Liver (tissue), 9 donors: Measurements from ENCODE around the gene DDOST. TPM values are rescaled to one million over a fixed set of nuclear protein-coding genes. Genes with fewer than 3 reads are reported as not detected.

Source experiments
- DNase-seq: peaks from one replicate; pipeline ENCODE4 v3.0.0-alpha.2; 2017; ENCODE audit warnings: low spot score
- H3K27ac ChIP-seq, 2 donors: one replicate each; pipeline ENCODE4 v1.7.0; 2013; ENCODE audit warnings: inconsistent platforms in 2 of 2, low read length in 2 of 2, control low read depth in 1 of 2, low read depth in 1 of 2, mild to moderate bottlenecking in 1 of 2
- H3K27me3 ChIP-seq, 4 donors: one replicate each; pipeline versions ENCODE4 v1.6.1 to v1.7.0; 2013; ENCODE audit warnings: low read length in 3 of 4, inconsistent platforms in 1 of 4, mild to moderate bottlenecking in 1 of 4, moderate library complexity in 1 of 4; ENCODE audit not compliant: control insufficient read depth in 4 of 4, insufficient read depth in 4 of 4
- H3K36me3 ChIP-seq, 4 donors: one replicate each; pipeline versions ENCODE4 v1.6.1 to v1.7.0; 2013; ENCODE audit warnings: low read length in 3 of 4, mild to moderate bottlenecking in 3 of 4, low read depth in 1 of 4, moderate library complexity in 1 of 4; ENCODE audit not compliant: control insufficient read depth in 4 of 4, insufficient read depth in 3 of 4
- H3K4me1 ChIP-seq, 4 donors: one replicate each; pipeline versions ENCODE4 v1.6.1 to v1.7.0; 2013; ENCODE audit warnings: low read length in 3 of 4, mild to moderate bottlenecking in 3 of 4, moderate library complexity in 1 of 4; ENCODE audit not compliant: control insufficient read depth in 4 of 4, insufficient read depth in 4 of 4
- H3K4me3 ChIP-seq, 3 donors: one replicate each; pipeline versions ENCODE4 v1.6.1 to v1.7.0; 2013; ENCODE audit warnings: low read length in 3 of 3, control low read depth in 1 of 3, low read depth in 1 of 3, mild to moderate bottlenecking in 1 of 3
- H3K9ac ChIP-seq, 2 donors: one replicate each; pipeline ENCODE4 v1.7.0; 2013; ENCODE audit warnings: low read length in 2 of 2, mild to moderate bottlenecking in 2 of 2, moderate library complexity in 2 of 2, control low read depth in 1 of 2, low read depth in 1 of 2
- H3K9me3 ChIP-seq, 4 donors: one replicate each; pipeline versions ENCODE4 v1.6.1 to v1.7.0; 2013; ENCODE audit warnings: low read length in 3 of 4; ENCODE audit not compliant: control insufficient read depth in 4 of 4
- EGR1 ChIP-seq, 2 donors: IDR thresholded peaks; 2 replicates each; pipeline ENCODE4 v1.6.1; 2016 to 2018; ENCODE audit warnings: antibody characterized with exemption in 2 of 2, low read depth in 2 of 2
- FOXA1 ChIP-seq: IDR thresholded peaks from 2 replicates; pipeline ENCODE4 v1.6.1; 2016; ENCODE audit warnings: antibody characterized with exemption
- FOXA2 ChIP-seq: IDR thresholded peaks from 2 replicates; pipeline ENCODE4 v1.6.1; 2016; ENCODE audit warnings: antibody characterized with exemption
- GABPA ChIP-seq, 2 donors: IDR thresholded peaks in 1 of 2; conservative IDR thresholded peaks in 1 of 2; 2 replicates each; pipeline ENCODE4 v1.6.1; 2016; ENCODE audit warnings: antibody characterized with exemption in 2 of 2, mild to moderate bottlenecking in 1 of 2, moderate library complexity in 1 of 2
- HNF4A ChIP-seq, 2 donors: conservative IDR thresholded peaks; 2 replicates each; pipeline ENCODE4 v1.6.1; 2016; ENCODE audit warnings: antibody characterized with exemption in 2 of 2, mild to moderate bottlenecking in 2 of 2
- HNF4G ChIP-seq: IDR thresholded peaks from 2 replicates; pipeline ENCODE4 v1.6.1; 2016; ENCODE audit warnings: antibody characterized with exemption
- NR2F2 ChIP-seq: IDR thresholded peaks from 2 replicates; pipeline ENCODE4 v1.6.1; 2016; ENCODE audit warnings: antibody characterized with exemption
- RAD21 ChIP-seq, 2 donors: IDR thresholded peaks; 2 replicates each; pipeline ENCODE4 v1.6.1; 2016; ENCODE audit warnings: antibody characterized with exemption in 2 of 2, mild to moderate bottlenecking in 2 of 2
- RXRA ChIP-seq, 2 donors: IDR thresholded peaks; 2 replicates each; pipeline ENCODE4 v1.6.1; 2017 to 2018; ENCODE audit warnings: antibody characterized with exemption in 2 of 2, mild to moderate bottlenecking in 1 of 2
- SP1 ChIP-seq: IDR thresholded peaks from 2 replicates; pipeline ENCODE4 v1.6.1; 2018; ENCODE audit warnings: antibody characterized with exemption, mild to moderate bottlenecking
- TAF1 ChIP-seq: conservative IDR thresholded peaks from 2 replicates; pipeline ENCODE4 v1.6.1; 2016; ENCODE audit warnings: antibody characterized with exemption, mild to moderate bottlenecking
- WGBS: extraction: QIAGEN DNeasy Blood & Tissue Kit; methylation state at CpG from one replicate; pipeline ENCODE4 v1.1.7; 2013; 5-methylcytosine and 5-hydroxymethylcytosine counted together
- polyA plus RNA-seq, 2 donors: library from polyadenylated mRNA; stranded (reverse) in 1 of 2; unstranded in 1 of 2; fragments of 200-250 nt in 1 of 2; fragments of >200 nt in 1 of 2; fragmentation: Nextera tagmentation in 1 of 2; extraction: Ambion mirVana in 1 of 2; gene quantifications; one replicate each; pipeline versions ENCODE4 v1.2.1 to v1.2.3, GENCODE V29; 2013 to 2015
- total RNA-seq, 2 donors: library from RNA; depleted of rRNA; stranded (reverse); fragments of >200 nt; gene quantifications; one replicate each; pipeline ENCODE4 v1.2.3, GENCODE V29; 2014
- TF ChIP-seq, protein P1 (sequence below): IDR thresholded peaks from 2 replicates; pipeline ENCODE4 v1.6.1; 2016; ENCODE audit warnings: antibody characterized with exemption
- TF ChIP-seq, protein P2 (sequence below): IDR thresholded peaks from 2 replicates; pipeline ENCODE4 v1.6.1; 2016; ENCODE audit warnings: antibody characterized with exemption, mild to moderate bottlenecking
- TF ChIP-seq, protein P3 (sequence below): IDR thresholded peaks from 2 replicates; pipeline ENCODE4 v1.6.1; 2016; ENCODE audit warnings: antibody characterized with exemption
- TF ChIP-seq, protein P4 (sequence below): fragments of 150-350 bp; IDR thresholded peaks from 2 replicates; pipeline ENCODE4 v1.5.1; 2017; ENCODE audit warnings: improper control_type of control experiment, low read depth, low read length; ENCODE audit not compliant: missing input control
- TF ChIP-seq, protein P5 (sequence below): IDR thresholded peaks from 2 replicates; pipeline ENCODE4 v1.6.1; 2016; ENCODE audit warnings: antibody characterized with exemption
- donor health status: healthy.
- donor health status: healthy.
- donor health status: healthy.
- donor health status: healthy.
- donor health status: healthy.

Gene DDOST
- total and polyA plus RNA-seq, 4 donors = 70.2 to 193 (median 164) TPM

DNA sequence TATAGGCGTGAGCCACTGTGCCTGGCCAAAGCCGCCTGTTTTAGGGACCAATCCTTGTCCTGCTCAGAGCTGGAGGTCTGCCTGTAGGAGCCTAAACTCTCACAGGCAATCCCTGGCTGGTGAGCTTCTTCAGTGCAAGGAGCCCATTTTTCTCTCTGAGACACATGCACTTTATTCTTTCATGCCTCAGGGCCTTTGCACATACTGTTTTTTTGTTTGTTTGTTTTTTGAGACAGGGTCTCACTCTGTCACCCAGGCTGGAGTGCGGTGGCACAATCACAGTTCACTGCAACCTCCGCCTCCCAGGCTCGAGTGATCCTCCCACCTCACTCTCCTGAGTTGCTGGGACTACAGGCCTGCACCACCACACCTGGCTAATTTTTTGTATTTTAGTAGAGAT is 49.5 kb downstream of the DDOST start:
- Histone ChIP-seq H3K36me3 (peaks cover 0 to 15% (median 5%) of the 10 kb centered on the region in 4 donors), H3K4me1 (peaks cover 3 to 25% (median 13%) of the 10 kb centered on the region in 4 donors), H3K4me3 (no peak overlapping the region), H3K27ac (no peak overlapping the region), H3K9ac (no peak overlapping the region), H3K27me3 (no peaks in the 10 kb centered on the region), H3K9me3 (no peaks in the 10 kb centered on the region)
- 94% methylated on average over 5 of the region's 5 CpGs for WGBS
- DNase-seq = no peak
- TF ChIP-seq NR2F2 (no peak), SP1 (no peak), EGR1 (IDR thresholded peaks at IDR 0.05; ENCODE audit: low read depth in 2 of 2) (no peak), TAF1 (no peak), RAD21 (IDR thresholded peaks at IDR 0.05) (no peak), HNF4G (no peak), GABPA (IDR thresholded peaks at IDR 0.05 in 1 of 2, conservative IDR thresholded peaks at IDR 0.05 in 1 of 2) (no peak), FOXA1 (no peak), RXRA (IDR thresholded peaks at IDR 0.05) (no peak)
- TF ChIP-seq, protein P1, sequence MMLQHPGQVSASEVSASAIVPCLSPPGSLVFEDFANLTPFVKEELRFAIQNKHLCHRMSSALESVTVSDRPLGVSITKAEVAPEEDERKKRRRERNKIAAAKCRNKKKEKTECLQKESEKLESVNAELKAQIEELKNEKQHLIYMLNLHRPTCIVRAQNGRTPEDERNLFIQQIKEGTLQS = no peak
- TF ChIP-seq, protein P2, sequence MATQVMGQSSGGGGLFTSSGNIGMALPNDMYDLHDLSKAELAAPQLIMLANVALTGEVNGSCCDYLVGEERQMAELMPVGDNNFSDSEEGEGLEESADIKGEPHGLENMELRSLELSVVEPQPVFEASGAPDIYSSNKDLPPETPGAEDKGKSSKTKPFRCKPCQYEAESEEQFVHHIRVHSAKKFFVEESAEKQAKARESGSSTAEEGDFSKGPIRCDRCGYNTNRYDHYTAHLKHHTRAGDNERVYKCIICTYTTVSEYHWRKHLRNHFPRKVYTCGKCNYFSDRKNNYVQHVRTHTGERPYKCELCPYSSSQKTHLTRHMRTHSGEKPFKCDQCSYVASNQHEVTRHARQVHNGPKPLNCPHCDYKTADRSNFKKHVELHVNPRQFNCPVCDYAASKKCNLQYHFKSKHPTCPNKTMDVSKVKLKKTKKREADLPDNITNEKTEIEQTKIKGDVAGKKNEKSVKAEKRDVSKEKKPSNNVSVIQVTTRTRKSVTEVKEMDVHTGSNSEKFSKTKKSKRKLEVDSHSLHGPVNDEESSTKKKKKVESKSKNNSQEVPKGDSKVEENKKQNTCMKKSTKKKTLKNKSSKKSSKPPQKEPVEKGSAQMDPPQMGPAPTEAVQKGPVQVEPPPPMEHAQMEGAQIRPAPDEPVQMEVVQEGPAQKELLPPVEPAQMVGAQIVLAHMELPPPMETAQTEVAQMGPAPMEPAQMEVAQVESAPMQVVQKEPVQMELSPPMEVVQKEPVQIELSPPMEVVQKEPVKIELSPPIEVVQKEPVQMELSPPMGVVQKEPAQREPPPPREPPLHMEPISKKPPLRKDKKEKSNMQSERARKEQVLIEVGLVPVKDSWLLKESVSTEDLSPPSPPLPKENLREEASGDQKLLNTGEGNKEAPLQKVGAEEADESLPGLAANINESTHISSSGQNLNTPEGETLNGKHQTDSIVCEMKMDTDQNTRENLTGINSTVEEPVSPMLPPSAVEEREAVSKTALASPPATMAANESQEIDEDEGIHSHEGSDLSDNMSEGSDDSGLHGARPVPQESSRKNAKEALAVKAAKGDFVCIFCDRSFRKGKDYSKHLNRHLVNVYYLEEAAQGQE = no peak
- TF ChIP-seq, protein P3, sequence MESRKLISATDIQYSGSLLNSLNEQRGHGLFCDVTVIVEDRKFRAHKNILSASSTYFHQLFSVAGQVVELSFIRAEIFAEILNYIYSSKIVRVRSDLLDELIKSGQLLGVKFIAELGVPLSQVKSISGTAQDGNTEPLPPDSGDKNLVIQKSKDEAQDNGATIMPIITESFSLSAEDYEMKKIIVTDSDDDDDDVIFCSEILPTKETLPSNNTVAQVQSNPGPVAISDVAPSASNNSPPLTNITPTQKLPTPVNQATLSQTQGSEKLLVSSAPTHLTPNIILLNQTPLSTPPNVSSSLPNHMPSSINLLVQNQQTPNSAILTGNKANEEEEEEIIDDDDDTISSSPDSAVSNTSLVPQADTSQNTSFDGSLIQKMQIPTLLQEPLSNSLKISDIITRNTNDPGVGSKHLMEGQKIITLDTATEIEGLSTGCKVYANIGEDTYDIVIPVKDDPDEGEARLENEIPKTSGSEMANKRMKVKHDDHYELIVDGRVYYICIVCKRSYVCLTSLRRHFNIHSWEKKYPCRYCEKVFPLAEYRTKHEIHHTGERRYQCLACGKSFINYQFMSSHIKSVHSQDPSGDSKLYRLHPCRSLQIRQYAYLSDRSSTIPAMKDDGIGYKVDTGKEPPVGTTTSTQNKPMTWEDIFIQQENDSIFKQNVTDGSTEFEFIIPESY = no peak
- TF ChIP-seq, protein P4, sequence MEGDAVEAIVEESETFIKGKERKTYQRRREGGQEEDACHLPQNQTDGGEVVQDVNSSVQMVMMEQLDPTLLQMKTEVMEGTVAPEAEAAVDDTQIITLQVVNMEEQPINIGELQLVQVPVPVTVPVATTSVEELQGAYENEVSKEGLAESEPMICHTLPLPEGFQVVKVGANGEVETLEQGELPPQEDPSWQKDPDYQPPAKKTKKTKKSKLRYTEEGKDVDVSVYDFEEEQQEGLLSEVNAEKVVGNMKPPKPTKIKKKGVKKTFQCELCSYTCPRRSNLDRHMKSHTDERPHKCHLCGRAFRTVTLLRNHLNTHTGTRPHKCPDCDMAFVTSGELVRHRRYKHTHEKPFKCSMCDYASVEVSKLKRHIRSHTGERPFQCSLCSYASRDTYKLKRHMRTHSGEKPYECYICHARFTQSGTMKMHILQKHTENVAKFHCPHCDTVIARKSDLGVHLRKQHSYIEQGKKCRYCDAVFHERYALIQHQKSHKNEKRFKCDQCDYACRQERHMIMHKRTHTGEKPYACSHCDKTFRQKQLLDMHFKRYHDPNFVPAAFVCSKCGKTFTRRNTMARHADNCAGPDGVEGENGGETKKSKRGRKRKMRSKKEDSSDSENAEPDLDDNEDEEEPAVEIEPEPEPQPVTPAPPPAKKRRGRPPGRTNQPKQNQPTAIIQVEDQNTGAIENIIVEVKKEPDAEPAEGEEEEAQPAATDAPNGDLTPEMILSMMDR = no peak
- TF ChIP-seq, protein P5, sequence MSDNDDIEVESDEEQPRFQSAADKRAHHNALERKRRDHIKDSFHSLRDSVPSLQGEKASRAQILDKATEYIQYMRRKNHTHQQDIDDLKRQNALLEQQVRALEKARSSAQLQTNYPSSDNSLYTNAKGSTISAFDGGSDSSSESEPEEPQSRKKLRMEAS = no peak

DNA sequence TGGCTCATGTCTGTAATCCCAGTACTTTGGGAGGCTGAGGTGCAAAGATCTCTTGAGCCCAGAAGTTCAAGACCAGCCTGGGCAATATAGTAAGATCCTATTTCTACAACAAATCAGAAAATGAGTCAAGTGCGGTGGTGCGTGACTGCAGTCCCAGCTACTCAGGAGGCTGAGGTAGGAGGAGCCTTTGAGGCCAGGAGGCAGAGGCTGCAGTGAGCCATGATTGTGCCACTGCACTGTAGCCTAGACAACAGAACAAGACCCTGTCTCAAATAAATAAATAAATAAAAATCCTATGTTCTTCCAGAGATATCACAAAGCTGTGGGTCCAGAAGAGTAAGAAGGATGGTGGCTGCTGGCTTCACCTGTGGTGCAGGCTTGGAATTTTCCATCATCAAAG is 50.2 kb downstream of the DDOST start:
- H3K27ac ChIP-seq = no peak overlapping the region
- H3K36me3 ChIP-seq = peaks cover 0 to 12% (median 5%) of the 10 kb centered on the region in 4 donors
- H3K9ac ChIP-seq = no peak overlapping the region
- H3K4me1 ChIP-seq = peaks cover 4 to 31% (median 16%) of the 10 kb centered on the region in 4 donors
- DNase-seq = no peak
- no peaks in the 10 kb centered on the region for H3K27me3 ChIP-seq
- H3K4me3 ChIP-seq = no peak overlapping the region
- 98% methylated on average over 2 of the region's 2 CpGs for WGBS
- no peak for TF ChIP-seq NR2F2
- TF ChIP-seq, protein P2 = no peak
- TF ChIP-seq HNF4G = no peak
- TF ChIP-seq HNF4A (conservative IDR thresholded peaks at IDR 0.05) = no peak
- TF ChIP-seq FOXA1 = no peak
- no peak for TF ChIP-seq FOXA2
- no peak for TF ChIP-seq RAD21 (IDR thresholded peaks at IDR 0.05)
- no peak for TF ChIP-seq GABPA (IDR thresholded peaks at IDR 0.05 in 1 of 2, conservative IDR thresholded peaks at IDR 0.05 in 1 of 2)
- TF ChIP-seq, protein P1 = no peak
- TF ChIP-seq, protein P3 = no peak
- no peaks in the 10 kb centered on the region for H3K9me3 ChIP-seq
